Stimulated activated CD8-positive, alpha-beta memory T cell treated with anti-CD3 and anti-CD28 coated beads, Interleukin-7, amount 100 ng/mL, for 1 hour (primary cell): Measurements from ENCODE around the gene CNOT10.
"Not testable (repeated sequence)": the region's sequence is repeated elsewhere in the genome, so short reads cannot be mapped to it uniquely, and the experiment has no call there.

Source experiments
- DNase-seq, 2 donors: peaks; one replicate each; pipeline ENCODE4 v3.0.0-alpha.2; 2020; ENCODE audit warnings: low read depth in 2 of 2

The CNOT10 gene

GRCh38 chr3:32758375-32758753 is 73.4 kb downstream of the CNOT10 start:
- no peak for DNase-seq

- DNase-seq, result no peak
Measured at GRCh38 chr3:32759342-32759741, 74.4 kb downstream of the CNOT10 start.

- no peak for DNase-seq
Measured at GRCh38 chr3:32764481-32764880, 79.5 kb downstream of the CNOT10 start.

GRCh38 chr3:32778389-32778788 is 93.4 kb downstream of the CNOT10 start:
- no peak for DNase-seq

GRCh38 chr3:32780071-32780734 is 95.2 kb downstream of the CNOT10 start:
- no peak for DNase-seq

- no peak for DNase-seq
Measured at GRCh38 chr3:32780735-32781210, 95.8 kb downstream of the CNOT10 start.

- peak; percentile 28 to 33 for DNase-seq
Measured at GRCh38 chr3:32781211-32781968, 96.4 kb downstream of the CNOT10 start.

GRCh38 chr3:32781969-32782270 is 96.9 kb downstream of the CNOT10 start:
- DNase-seq, result not testable (repeated sequence)

- no peak for DNase-seq
Measured at GRCh38 chr3:32782407-32782806, 97.4 kb downstream of the CNOT10 start.

- no peak for DNase-seq
Measured at GRCh38 chr3:32791833-32792232, 106.8 kb downstream of the CNOT10 start.

GRCh38 chr3:32794487-32795308 is 109.7 kb downstream of the CNOT10 start:
- no peak for DNase-seq

GRCh38 chr3:32796384-32796950 is 111.5 kb downstream of the CNOT10 start:
- not testable (repeated sequence) for DNase-seq

- no peak for DNase-seq
Measured at GRCh38 chr3:32797776-32798175, 112.8 kb downstream of the CNOT10 start.

- DNase-seq, result not testable (repeated sequence)
Measured at GRCh38 chr3:32801440-32801839, 116.5 kb downstream of the CNOT10 start.

GRCh38 chr3:32813180-32813579 is 128.2 kb downstream of the CNOT10 start:
- DNase-seq, result no peak

- DNase-seq, result no peak
Measured at GRCh38 chr3:32814361-32814760, 129.4 kb downstream of the CNOT10 start.

GRCh38 chr3:32815841-32816438 is 131.0 kb downstream of the CNOT10 start:
- no peak for DNase-seq

- no peak for DNase-seq
Measured at GRCh38 chr3:32816439-32817256, 131.7 kb downstream of the CNOT10 start.

- DNase-seq, result no peak
Measured at GRCh38 chr3:32817257-32817557, 132.2 kb downstream of the CNOT10 start.

GRCh38 chr3:32817558-32818228 is 132.7 kb downstream of the CNOT10 start, which contains the start of gene TRIM71:
Gene TRIM71, plus strand, starts transcription at chr3:32817997. Its CDS starts 84 bp downstream, at chr3:32818081.
- DNase-seq, result no peak
